Skeletal muscle tissue (tissue), 4 donors: Measurements from ENCODE around the gene PLEKHG2. TPM values are rescaled to one million over a fixed set of nuclear protein-coding genes. Genes with fewer than 3 reads are reported as not detected.

Source experiments
- H3K27ac ChIP-seq: one replicate; pipeline ENCODE4 v1.7.0; 2013; ENCODE audit warnings: mild to moderate bottlenecking, low read depth, low read length, inconsistent platforms
- H3K27me3 ChIP-seq, 3 donors: one replicate each; pipeline ENCODE4 v1.7.0; 2013; ENCODE audit warnings: low read length in 3 of 3; ENCODE audit not compliant: control insufficient read depth in 3 of 3, insufficient read depth in 3 of 3
- H3K36me3 ChIP-seq, 3 donors: one replicate each; pipeline ENCODE4 v1.7.0; 2013; ENCODE audit warnings: low read length in 3 of 3; ENCODE audit not compliant: control insufficient read depth in 3 of 3, insufficient read depth in 3 of 3
- H3K4me1 ChIP-seq, 3 donors: one replicate each; pipeline ENCODE4 v1.7.0; 2013; ENCODE audit warnings: low read length in 3 of 3, mild to moderate bottlenecking in 3 of 3; ENCODE audit not compliant: control insufficient read depth in 3 of 3, insufficient read depth in 3 of 3
- H3K4me3 ChIP-seq, 3 donors: one replicate each; pipeline ENCODE4 v1.7.0; 2013; ENCODE audit warnings: low read length in 3 of 3
- H3K9ac ChIP-seq, 3 donors: one replicate each; pipeline ENCODE4 v1.7.0; 2013; ENCODE audit warnings: low read length in 3 of 3, mild to moderate bottlenecking in 3 of 3, moderate library complexity in 2 of 3, low read depth in 1 of 3
- H3K9me3 ChIP-seq, 3 donors: one replicate each; pipeline ENCODE4 v1.7.0; 2013; ENCODE audit warnings: low read length in 3 of 3; ENCODE audit not compliant: control insufficient read depth in 3 of 3
- total RNA-seq: library from RNA; depleted of rRNA; stranded (reverse); fragments of >200 nt; gene quantifications from one replicate; pipeline ENCODE4 v1.2.3, GENCODE V29; 2014
- donor health status: Osteomylitis.

Gene PLEKHG2
- total RNA-seq, 1 donor from 2014 or later, result 15.7 TPM

DNA sequence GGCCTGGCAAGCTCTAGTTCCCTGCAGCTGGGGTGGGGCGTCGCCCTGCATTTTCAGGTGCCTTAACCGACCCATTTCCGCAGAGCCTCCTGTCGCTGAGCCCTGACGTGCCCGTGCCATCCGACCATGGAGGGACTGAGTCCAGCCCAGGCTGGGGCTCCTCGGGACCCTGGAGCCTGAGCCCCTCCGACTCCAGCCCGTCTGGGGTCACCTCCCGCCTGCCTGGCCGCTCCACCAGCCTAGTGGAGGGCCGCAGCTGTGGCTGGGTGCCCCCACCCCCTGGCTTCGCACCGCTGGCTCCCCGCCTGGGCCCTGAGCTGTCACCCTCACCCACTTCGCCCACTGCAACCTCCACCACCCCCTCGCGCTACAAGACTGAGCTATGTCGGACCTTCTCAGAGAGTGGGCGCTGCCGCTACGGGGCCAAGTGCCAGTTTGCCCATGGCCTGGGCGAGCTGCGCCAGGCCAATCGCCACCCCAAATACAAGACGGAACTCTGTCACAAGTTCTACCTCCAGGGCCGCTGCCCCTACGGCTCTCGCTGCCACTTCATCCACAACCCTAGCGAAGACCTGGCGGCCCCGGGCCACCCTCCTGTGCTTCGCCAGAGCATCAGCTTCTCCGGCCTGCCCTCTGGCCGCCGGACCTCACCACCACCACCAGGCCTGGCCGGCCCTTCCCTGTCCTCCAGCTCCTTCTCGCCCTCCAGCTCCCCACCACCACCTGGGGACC lies 4.6 kb upstream of the PLEKHG2 start:
- Histone ChIP-seq H3K27me3 (no peaks in the 10 kb centered on the region), H3K9me3 (no peaks in the 10 kb centered on the region), H3K4me3 (peak overlapping the region; percentile 92 to 94 (median 94)), H3K36me3 (peaks cover 11 to 13% (median 13%) of the 10 kb centered on the region in 3 donors), H3K9ac (peak overlapping the region; percentile 84 to 99 (median 93)), H3K4me1 (peaks cover 38 to 50% (median 47%) of the 10 kb centered on the region in 3 donors), H3K27ac (peak overlapping the region; percentile 100)

DNA sequence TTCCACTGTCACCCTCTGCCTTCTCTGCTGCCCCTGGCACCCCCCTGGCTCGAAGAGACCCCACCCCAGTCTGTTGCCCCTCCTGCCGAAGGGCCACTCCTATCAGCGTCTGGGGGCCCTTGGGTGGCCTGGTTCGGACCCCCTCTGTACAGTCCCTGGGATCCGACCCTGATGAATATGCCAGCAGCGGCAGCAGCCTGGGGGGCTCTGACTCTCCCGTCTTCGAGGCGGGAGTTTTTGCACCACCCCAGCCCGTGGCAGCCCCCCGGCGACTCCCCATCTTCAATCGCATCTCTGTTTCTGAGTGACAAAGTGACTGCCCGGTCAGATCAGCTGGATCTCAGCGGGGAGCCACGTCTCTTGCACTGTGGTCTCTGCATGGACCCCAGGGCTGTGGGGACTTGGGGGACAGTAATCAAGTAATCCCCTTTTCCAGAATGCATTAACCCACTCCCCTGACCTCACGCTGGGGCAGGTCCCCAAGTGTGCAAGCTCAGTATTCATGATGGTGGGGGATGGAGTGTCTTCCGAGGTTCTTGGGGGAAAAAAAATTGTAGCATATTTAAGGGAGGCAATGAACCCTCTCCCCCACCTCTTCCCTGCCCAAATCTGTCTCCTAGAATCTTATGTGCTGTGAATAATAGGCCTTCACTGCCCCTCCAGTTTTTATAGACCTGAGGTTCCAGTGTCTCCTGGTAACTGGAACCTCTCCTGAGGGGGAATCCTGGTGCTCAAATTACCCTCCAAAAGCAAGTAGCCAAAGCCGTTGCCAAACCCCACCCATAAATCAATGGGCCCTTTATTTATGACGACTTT lies 3.9 kb upstream of the PLEKHG2 start:
- peaks cover 11 to 13% (median 13%) of the 10 kb centered on the region in 3 donors for H3K36me3 ChIP-seq

DNA sequence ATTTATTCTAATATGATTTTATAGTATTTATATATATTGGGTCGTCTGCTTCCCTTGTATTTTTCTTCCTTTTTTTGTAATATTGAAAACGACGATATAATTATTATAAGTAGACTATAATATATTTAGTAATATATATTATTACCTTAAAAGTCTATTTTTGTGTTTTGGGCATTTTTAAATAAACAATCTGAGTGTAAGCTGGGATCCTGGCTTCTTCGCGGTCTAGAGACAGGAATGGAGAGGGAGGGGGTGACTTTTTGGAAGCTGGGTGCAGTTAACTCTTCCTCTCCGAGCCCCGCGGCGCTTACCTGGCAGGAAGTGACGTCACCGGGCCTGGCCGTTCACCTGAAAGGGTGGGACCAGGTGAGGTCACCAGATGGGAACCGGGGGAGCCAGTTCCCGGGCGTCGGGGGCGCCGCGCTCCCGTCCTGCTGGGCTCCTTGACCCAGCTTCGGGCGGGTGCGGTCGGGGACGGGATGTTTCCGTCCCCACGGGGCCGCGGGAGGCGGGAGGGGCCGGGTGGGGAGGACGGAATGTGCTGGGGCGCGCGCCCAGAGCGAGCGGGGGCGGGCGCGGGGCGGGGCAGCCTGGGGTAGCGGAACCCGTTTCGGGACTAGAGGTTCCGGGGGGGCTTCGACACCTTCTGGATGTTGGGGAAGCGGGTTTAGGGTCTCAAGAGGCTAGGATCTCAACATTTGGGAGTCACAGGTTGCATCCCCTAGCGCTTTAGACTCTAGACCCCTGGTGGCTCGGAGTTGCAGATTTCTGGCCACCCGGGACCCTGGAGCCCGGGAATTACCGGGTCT lies 3.1 kb upstream of the PLEKHG2 start:
- Histone ChIP-seq H3K27ac (peak overlapping the region; percentile 100), H3K4me3 (peak overlapping the region; percentile 92 to 94 (median 94)), H3K4me1 (peaks cover 38 to 52% (median 46%) of the 10 kb centered on the region in 3 donors), H3K9me3 (no peaks in the 10 kb centered on the region), H3K27me3 (no peaks in the 10 kb centered on the region), H3K9ac (peak overlapping the region; percentile 94 to 99 (median 97)), H3K36me3 (peaks cover 11 to 13% (median 13%) of the 10 kb centered on the region in 3 donors)

More for the DNA sequence above, 3.9 kb upstream of the PLEKHG2 start:
- peaks cover 38 to 50% (median 47%) of the 10 kb centered on the region in 3 donors for H3K4me1 ChIP-seq
- H3K9ac ChIP-seq, result peak overlapping the region; percentile 84 to 99 (median 93)
- H3K27me3 ChIP-seq, result no peaks in the 10 kb centered on the region
- H3K9me3 ChIP-seq, result no peaks in the 10 kb centered on the region
- peak overlapping the region; percentile 92 to 94 (median 94) for H3K4me3 ChIP-seq
- peak overlapping the region; percentile 100 for H3K27ac ChIP-seq

DNA sequence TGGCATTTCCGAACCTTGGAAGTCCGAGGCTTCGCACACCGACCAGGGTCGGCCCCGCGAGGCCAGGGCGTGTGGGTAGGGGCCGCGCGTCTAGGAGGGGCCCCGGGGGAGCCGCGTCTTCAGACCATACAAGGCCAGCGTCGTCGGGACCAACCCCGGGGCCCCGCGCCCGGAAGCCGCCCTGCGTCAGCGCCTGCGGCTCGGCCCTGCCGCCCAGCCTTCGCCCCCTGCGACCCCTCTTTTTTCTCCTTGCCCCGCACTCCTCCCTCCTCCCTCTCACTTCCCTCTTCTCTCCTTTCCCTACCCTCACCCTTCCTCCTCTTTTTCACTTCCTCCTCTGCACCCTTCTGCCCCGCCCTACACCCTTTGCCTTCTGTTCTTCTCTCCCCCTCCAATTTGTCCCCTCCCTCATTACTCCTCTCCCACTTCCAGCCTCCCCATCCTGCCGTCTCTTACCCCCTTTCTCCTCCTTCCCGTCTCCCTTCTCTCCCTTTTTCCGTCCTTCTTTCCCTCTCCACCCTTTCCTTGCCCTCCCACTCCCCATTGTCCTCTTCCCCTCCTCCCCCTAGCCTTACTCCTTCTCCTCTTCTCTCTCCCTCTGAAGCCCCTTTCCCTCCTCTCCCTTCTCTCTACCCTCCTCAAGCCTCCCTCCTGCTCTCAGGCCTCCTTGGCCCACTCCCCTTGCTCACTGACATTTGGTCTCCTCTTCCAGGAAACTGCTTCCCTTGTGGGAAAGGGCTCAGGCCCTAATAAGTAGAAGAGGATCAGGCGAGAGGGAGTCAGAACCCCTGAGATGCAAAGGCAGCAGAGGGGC lies 2.2 kb upstream of the PLEKHG2 start:
- Histone ChIP-seq H3K4me1 (peaks cover 38 to 60% (median 55%) of the 10 kb centered on the region in 3 donors), H3K36me3 (peaks cover 11 to 13% (median 13%) of the 10 kb centered on the region in 3 donors), H3K9ac (peak overlapping the region; percentile 94 to 99 (median 97)), H3K4me3 (peak overlapping the region; percentile 87 to 94 (median 92)), H3K9me3 (no peaks in the 10 kb centered on the region), H3K27ac (peak overlapping the region; percentile 99), H3K27me3 (no peaks in the 10 kb centered on the region)

DNA sequence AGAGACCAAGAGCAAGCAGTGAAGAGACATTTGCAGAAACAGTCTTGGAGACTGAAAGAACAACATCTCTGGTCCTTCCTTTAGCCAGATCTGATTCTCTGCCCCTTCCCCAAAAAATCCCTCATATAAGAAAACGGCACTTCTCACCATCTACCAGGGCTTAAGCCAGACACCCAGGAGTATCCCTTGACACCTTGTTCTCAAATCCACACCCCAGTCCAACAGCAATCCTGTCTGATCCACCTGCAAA lies 1.7 kb upstream of the PLEKHG2 start:
- Histone ChIP-seq H3K9ac (peak overlapping the region; percentile 94 to 99 (median 97)), H3K36me3 (peaks cover 11 to 13% (median 13%) of the 10 kb centered on the region in 3 donors), H3K4me1 (peaks cover 34 to 64% (median 59%) of the 10 kb centered on the region in 3 donors), H3K27me3 (no peaks in the 10 kb centered on the region), H3K27ac (peak overlapping the region; percentile 99), H3K9me3 (no peaks in the 10 kb centered on the region), H3K4me3 (peak overlapping the region; percentile 87 to 94 (median 92))

DNA sequence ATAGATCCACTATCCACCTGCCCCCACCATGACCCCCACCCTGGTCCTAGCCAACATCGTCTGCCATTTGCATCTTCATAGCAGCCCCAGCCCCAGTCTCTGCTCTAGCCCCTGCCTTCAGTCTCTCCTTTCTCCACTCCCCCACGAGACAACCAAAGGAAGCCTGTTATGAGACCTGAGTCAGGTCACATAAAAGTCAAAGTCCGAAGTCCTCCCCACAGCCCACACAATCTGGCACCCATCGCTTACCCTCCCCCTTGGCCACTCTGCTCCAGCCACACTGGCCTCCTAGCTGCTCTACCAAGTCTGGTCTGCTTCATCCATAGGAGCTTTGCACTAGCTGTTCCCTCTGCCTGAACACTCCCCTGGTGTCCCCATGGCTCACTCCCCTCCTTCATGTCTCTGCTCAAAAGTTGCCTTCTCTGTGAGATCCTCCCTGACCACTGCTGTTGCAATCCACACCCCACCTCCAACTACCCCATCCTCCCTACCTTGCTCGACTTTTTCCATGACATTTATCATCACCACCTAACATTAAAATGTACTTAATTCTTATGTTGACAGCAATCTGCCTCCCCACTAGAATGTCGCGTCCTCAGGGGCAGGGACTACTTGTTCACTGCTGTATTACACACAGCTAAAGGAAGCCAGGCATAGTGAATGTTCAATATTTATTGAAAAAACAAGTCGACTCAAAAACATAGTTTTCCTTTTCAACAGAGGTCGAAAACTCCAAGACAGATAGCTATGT lies 1.2 kb upstream of the PLEKHG2 start:
- Histone ChIP-seq H3K9me3 (no peaks in the 10 kb centered on the region), H3K4me1 (peaks cover 30 to 64% (median 59%) of the 10 kb centered on the region in 3 donors), H3K9ac (peak overlapping the region; percentile 94 to 99 (median 97)), H3K27ac (peak overlapping the region; percentile 99), H3K27me3 (no peaks in the 10 kb centered on the region), H3K36me3 (peaks cover 11 to 13% (median 13%) of the 10 kb centered on the region in 3 donors), H3K4me3 (peak overlapping the region; percentile 44 to 92 (median 87))

DNA sequence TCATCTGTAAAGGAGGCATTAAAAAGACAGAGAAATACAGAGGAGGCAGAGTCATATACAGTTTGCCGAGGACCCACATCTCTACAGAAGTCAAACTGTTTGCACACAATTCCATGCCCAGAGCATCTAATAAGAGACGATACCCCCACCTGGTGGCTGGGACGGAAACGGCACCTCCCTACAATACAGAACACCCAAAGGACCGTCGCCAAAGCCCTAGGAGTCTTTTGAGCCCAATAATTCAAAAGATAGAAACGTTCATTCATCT lies 703 bp upstream of the PLEKHG2 start:
- Histone ChIP-seq H3K36me3 (peaks cover 11 to 13% (median 13%) of the 10 kb centered on the region in 3 donors), H3K9ac (peak overlapping the region; percentile 54 to 99 (median 94)), H3K27ac (peak overlapping the region; percentile 99), H3K27me3 (no peaks in the 10 kb centered on the region), H3K9me3 (no peaks in the 10 kb centered on the region), H3K4me3 (peak overlapping the region; percentile 44 to 92 (median 87)), H3K4me1 (peaks cover 30 to 64% (median 60%) of the 10 kb centered on the region in 3 donors)

DNA sequence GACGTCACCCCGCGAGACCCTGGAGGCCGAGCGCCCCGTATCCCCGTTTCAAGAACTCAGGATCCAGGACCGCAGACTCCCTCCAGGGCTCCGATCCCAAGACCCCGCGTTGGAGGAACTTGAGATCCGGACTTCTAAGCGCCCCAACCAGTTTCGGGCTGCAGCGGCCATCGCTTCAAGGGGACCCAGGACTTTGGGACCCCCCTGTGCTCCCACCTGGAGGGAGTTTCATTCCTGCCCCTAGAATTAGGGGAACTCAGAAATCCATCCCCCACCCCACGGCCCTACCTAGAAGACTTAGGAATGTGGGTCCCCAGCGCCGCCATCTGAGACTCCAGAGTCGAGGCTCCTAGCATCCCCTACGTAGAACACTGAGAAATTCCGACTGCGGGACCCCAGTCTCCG lies 400 bp downstream of the PLEKHG2 start:
- Histone ChIP-seq H3K27me3 (no peaks in the 10 kb centered on the region), H3K9ac (peak overlapping the region; percentile 76 to 99 (median 81)), H3K27ac (peak overlapping the region; percentile 99), H3K9me3 (no peaks in the 10 kb centered on the region), H3K4me1 (peaks cover 29 to 61% (median 58%) of the 10 kb centered on the region in 3 donors), H3K36me3 (peaks cover 9 to 10% (median 10%) of the 10 kb centered on the region in 3 donors), H3K4me3 (peak overlapping the region; percentile 80 to 83 (median 81))
